GM23338 (cell line): ENCODE measurements around the gene MPO. TPM values are rescaled to one million over a fixed set of nuclear protein-coding genes. Genes with fewer than 3 reads are reported as not detected.

ENCODE experiments used
- ATAC-seq: fragments of 200-7000 bp; cut with Tn5 transposase; 3 replicates; pipeline ENCODE4 v1.9.1; 2020
- DNase-seq: peaks from one replicate; pipeline ENCODE4 v3.0.0-alpha.2; 2015; ENCODE audit warnings: low spot score
- H2AFZ ChIP-seq: fragments of 200-600 bp; sonication (generic); 2 replicates; pipeline ENCODE4 v1.8.0; 2016; ENCODE audit warnings: antibody characterized with exemption, mild to moderate bottlenecking, moderate library complexity
- H3F3A ChIP-seq: fragments of 200-600 bp; sonication (generic); replicated peaks from 2 replicates; pipeline ENCODE4 v1.8.0; 2017; ENCODE audit warnings: antibody characterized with exemption, mixed run types, low read depth
- H3K27ac ChIP-seq: fragments of 200-600 bp; sonication (generic); 2 replicates; pipeline ENCODE4 v1.6.1; 2016; ENCODE audit warnings: low read depth
- H3K27me3 ChIP-seq: fragments of 200-600 bp; sonication (generic); 2 replicates; pipeline ENCODE4 v1.8.0; 2016; ENCODE audit warnings: mild to moderate bottlenecking, mixed run types, moderate library complexity; ENCODE audit not compliant: insufficient read depth
- H3K36me3 ChIP-seq: fragments of 200-600 bp; sonication (generic); 2 replicates; pipeline ENCODE4 v1.8.0; 2016; ENCODE audit warnings: mild to moderate bottlenecking; ENCODE audit not compliant: insufficient read depth
- H3K4me1 ChIP-seq: fragments of 200-600 bp; sonication (generic); 2 replicates; pipeline ENCODE4 v1.8.0; 2016; ENCODE audit warnings: mild to moderate bottlenecking, moderate library complexity; ENCODE audit not compliant: insufficient read depth
- H3K4me2 ChIP-seq: fragments of 200-600 bp; sonication (generic); 2 replicates; pipeline ENCODE4 v1.7.1; 2017; ENCODE audit warnings: mixed run types
- H3K4me3 ChIP-seq: fragments of 200-600 bp; sonication (generic); 2 replicates; pipeline ENCODE4 v1.6.1; 2016; ENCODE audit warnings: mixed run types
- H3K79me2 ChIP-seq: fragments of 200-600 bp; sonication (generic); replicated peaks from 2 replicates; pipeline ENCODE4 v1.8.0; 2017; ENCODE audit warnings: mild to moderate bottlenecking; ENCODE audit not compliant: insufficient read depth
- H3K9me2 ChIP-seq: fragments of 200-600 bp; sonication (generic); 2 replicates; pipeline ENCODE4 v1.8.0; 2017; ENCODE audit not compliant: insufficient read depth
- H4K20me1 ChIP-seq: fragments of 200-600 bp; sonication (generic); replicated peaks from 2 replicates; pipeline ENCODE4 v1.8.0; 2017; ENCODE audit warnings: mild to moderate bottlenecking; ENCODE audit not compliant: insufficient read depth
- H3K27ac Mint-ChIP-seq: 2 replicates; pipeline ENCODE4 v1.8.0; 2020; ENCODE audit warnings: inconsistent platforms, mild to moderate bottlenecking, moderate library complexity, mixed read lengths
- H3K27me3 Mint-ChIP-seq: 3 replicates; pipeline ENCODE4 v1.8.0; 2022; ENCODE audit warnings: low read depth, mild to moderate bottlenecking, moderate library complexity, mixed read lengths, inconsistent platforms; ENCODE audit not compliant: insufficient read depth, poor library complexity
- H3K36me3 Mint-ChIP-seq: 3 replicates; pipeline ENCODE4 v1.8.0; 2021; ENCODE audit warnings: low read depth, mild to moderate bottlenecking, inconsistent platforms, moderate library complexity, mixed read lengths
- H3K4me1 Mint-ChIP-seq: 3 replicates; pipeline ENCODE4 v1.8.0; 2020; ENCODE audit warnings: mild to moderate bottlenecking, inconsistent platforms, mixed read lengths
- H3K4me3 Mint-ChIP-seq: 3 replicates; pipeline ENCODE4 v1.8.0; 2021; ENCODE audit warnings: moderate library complexity, mild to moderate bottlenecking, inconsistent platforms, mixed read lengths
- H3K9me3 Mint-ChIP-seq: 3 replicates; pipeline ENCODE4 v1.8.0; 2020; ENCODE audit warnings: moderate library complexity, mild to moderate bottlenecking, inconsistent platforms, mixed read lengths
- CREB1 ChIP-seq: fragments of 250-450 bp; sonication (Bioruptor Pico); IDR thresholded peaks from 2 replicates; pipeline ENCODE4 v1.5.0; 2020; ENCODE audit warnings: low read depth, mild to moderate bottlenecking, moderate library complexity
- EZH2 ChIP-seq: fragments of 200-600 bp; sonication (generic); IDR thresholded peaks from one replicate; pipeline ENCODE4 v1.8.0; 2017; ENCODE audit warnings: antibody characterized with exemption, mild to moderate bottlenecking, low read depth; ENCODE audit not compliant: unreplicated experiment
- NANOG ChIP-seq: IDR thresholded peaks from 2 replicates; pipeline ENCODE4 v1.6.1; 2016; ENCODE audit warnings: antibody characterized with exemption, borderline replicate concordance
- POLR2AphosphoS5 ChIP-seq: IDR thresholded peaks from 2 replicates; pipeline ENCODE4 v1.6.1; 2016; ENCODE audit warnings: antibody characterized with exemption, low read depth
- ZNF114 ChIP-seq: fragments of 250-450 bp; sonication (Bioruptor Pico); IDR thresholded peaks from 2 replicates; pipeline ENCODE4 v1.5.0; 2020; ENCODE audit warnings: mild to moderate bottlenecking, moderate library complexity
- ZNF331 ChIP-seq: fragments of 250-450 bp; sonication (Bioruptor Pico); IDR thresholded peaks from 2 replicates; pipeline ENCODE4 v1.5.0; 2020; ENCODE audit warnings: low read depth, mild to moderate bottlenecking, moderate library complexity
- polyA plus RNA-seq: library from polyadenylated mRNA; unstranded; fragments of >200 nt; fragmentation: Nextera tagmentation; extraction: Ambion mirVana; gene quantifications from 2 replicates; pipeline ENCODE4 v1.2.1, GENCODE V29; 2016
- total RNA-seq: library from RNA; depleted of rRNA; stranded (reverse); fragments of >200 nt; shearing (Covaris generic); gene quantifications from 2 replicates; pipeline ENCODE4 v1.2.3, GENCODE V29; 2014
- TF ChIP-seq, protein P1 (sequence below): fragments of 250-450 bp; sonication (Bioruptor Pico); IDR thresholded peaks from 2 replicates; pipeline ENCODE4 v1.5.0; 2020; ENCODE audit warnings: mild to moderate bottlenecking, moderate library complexity
- TF ChIP-seq, protein P2 (sequence below): IDR thresholded peaks from 2 replicates; pipeline ENCODE4 v1.6.1; 2016; ENCODE audit warnings: antibody characterized with exemption
- TF ChIP-seq, protein P3 (sequence below): IDR thresholded peaks from one replicate; pipeline ENCODE4 v1.6.1; 2018; ENCODE audit warnings: antibody characterized with exemption; ENCODE audit not compliant: unreplicated experiment
- TF ChIP-seq, protein P4 (sequence below), 2 experiments: fragments of 200-600 bp in 1 of 2; sonication (generic) in 1 of 2; conservative IDR thresholded peaks; 2 replicates each; pipeline versions ENCODE4 v1.5.1 to v1.6.1; 2016 to 2017; ENCODE audit warnings: antibody characterized with exemption in 2 of 2, low read depth in 2 of 2, mild to moderate bottlenecking in 2 of 2, moderate library complexity in 1 of 2

Gene MPO
- total and polyA plus RNA-seq, 2 experiments from 2014 or later: 0.08 TPM; not detected in 1

DNA sequence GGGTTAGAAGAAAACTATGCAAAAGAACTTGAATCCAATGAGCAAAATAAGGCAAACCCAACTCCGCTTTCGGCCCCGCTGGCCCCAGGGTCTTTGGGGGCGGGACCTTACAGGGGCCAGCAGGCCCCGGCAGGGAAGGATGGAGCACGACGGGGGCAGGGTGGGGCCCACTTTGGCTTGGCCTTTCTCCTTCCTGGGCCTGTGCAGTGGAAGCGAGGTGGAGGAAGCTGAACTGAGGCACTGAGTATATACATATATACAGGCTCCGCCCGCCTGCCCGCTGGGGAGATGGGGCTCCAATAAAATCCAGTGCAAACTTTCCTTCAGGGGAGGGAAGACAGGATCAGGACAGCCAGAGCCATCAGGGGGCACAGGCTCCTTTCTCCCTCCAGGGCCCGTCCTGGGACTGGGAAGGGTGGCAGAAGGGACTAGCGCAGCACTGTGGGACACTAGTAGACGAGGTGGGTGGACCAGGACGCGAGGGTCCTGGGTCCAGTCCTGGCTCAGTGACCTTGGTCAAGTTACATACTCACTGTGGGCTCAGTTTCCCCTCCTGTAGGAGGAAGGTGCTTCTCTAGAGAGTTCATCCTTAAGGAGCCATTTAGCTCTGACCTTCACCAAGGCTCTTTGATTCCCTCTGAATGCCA is 20.9 kb upstream of the MPO start (continued):
- TF ChIP-seq, protein P1, sequence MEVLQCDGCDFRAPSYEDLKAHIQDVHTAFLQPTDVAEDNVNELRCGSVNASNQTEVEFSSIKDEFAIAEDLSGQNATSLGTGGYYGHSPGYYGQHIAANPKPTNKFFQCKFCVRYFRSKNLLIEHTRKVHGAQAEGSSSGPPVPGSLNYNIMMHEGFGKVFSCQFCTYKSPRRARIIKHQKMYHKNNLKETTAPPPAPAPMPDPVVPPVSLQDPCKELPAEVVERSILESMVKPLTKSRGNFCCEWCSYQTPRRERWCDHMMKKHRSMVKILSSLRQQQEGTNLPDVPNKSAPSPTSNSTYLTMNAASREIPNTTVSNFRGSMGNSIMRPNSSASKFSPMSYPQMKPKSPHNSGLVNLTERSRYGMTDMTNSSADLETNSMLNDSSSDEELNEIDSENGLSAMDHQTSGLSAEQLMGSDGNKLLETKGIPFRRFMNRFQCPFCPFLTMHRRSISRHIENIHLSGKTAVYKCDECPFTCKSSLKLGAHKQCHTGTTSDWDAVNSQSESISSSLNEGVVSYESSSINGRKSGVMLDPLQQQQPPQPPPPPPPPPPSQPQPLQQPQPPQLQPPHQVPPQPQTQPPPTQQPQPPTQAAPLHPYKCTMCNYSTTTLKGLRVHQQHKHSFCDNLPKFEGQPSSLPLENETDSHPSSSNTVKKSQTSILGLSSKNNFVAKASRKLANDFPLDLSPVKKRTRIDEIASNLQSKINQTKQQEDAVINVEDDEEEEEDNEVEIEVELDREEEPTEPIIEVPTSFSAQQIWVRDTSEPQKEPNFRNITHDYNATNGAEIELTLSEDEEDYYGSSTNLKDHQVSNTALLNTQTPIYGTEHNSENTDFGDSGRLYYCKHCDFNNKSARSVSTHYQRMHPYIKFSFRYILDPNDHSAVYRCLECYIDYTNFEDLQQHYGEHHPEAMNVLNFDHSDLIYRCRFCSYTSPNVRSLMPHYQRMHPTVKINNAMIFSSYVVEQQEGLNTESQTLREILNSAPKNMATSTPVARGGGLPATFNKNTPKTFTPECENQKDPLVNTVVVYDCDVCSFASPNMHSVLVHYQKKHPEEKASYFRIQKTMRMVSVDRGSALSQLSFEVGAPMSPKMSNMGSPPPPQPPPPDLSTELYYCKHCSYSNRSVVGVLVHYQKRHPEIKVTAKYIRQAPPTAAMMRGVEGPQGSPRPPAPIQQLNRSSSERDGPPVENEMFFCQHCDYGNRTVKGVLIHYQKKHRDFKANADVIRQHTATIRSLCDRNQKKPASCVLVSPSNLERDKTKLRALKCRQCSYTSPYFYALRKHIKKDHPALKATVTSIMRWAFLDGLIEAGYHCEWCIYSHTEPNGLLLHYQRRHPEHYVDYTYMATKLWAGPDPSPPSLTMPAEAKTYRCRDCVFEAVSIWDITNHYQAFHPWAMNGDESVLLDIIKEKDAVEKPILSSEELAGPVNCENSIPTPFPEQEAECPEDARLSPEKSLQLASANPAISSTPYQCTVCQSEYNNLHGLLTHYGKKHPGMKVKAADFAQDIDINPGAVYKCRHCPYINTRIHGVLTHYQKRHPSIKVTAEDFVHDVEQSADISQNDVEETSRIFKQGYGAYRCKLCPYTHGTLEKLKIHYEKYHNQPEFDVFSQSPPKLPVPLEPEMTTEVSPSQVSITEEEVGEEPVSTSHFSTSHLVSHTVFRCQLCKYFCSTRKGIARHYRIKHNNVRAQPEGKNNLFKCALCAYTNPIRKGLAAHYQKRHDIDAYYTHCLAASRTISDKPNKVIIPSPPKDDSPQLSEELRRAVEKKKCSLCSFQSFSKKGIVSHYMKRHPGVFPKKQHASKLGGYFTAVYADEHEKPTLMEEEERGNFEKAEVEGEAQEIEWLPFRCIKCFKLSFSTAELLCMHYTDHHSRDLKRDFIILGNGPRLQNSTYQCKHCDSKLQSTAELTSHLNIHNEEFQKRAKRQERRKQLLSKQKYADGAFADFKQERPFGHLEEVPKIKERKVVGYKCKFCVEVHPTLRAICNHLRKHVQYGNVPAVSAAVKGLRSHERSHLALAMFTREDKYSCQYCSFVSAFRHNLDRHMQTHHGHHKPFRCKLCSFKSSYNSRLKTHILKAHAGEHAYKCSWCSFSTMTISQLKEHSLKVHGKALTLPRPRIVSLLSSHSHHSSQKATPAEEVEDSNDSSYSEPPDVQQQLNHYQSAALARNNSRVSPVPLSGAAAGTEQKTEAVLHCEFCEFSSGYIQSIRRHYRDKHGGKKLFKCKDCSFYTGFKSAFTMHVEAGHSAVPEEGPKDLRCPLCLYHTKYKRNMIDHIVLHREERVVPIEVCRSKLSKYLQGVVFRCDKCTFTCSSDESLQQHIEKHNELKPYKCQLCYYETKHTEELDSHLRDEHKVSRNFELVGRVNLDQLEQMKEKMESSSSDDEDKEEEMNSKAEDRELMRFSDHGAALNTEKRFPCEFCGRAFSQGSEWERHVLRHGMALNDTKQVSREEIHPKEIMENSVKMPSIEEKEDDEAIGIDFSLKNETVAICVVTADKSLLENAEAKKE: no peak
- no peak for TF ChIP-seq ZNF114 (CRISPR knock-in tag)
- no peak for TF ChIP-seq EZH2
- TF ChIP-seq, protein P2, sequence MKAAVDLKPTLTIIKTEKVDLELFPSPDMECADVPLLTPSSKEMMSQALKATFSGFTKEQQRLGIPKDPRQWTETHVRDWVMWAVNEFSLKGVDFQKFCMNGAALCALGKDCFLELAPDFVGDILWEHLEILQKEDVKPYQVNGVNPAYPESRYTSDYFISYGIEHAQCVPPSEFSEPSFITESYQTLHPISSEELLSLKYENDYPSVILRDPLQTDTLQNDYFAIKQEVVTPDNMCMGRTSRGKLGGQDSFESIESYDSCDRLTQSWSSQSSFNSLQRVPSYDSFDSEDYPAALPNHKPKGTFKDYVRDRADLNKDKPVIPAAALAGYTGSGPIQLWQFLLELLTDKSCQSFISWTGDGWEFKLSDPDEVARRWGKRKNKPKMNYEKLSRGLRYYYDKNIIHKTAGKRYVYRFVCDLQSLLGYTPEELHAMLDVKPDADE: no peak
- TF ChIP-seq CREB1: no peak
- no peak for TF ChIP-seq NANOG

DNA sequence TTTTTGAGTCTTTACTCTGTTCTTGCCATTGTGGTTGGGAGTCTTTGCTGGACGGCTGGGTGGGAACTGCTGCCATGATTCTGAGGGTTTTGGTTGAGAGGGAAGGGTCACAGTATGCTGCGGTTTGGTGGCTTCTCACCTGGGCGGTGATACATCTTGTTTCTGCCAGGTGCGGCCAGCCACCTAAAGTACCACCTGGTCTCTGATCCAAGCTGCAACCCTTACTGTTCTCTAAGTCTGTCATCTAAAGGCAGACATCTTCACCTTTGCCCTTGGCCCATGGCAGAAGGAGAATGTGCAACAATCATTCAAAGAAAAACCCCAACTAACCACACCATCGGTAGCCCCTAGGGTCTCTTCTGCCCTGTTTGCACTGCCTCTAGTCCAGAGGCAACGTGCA is 19.6 kb upstream of the MPO start:
- Histone ChIP-seq H3K27ac (no peak overlapping the region), H2AFZ (no peak overlapping the region), H3K27me3 (no peaks in the 10 kb centered on the region), H3F3A (no peaks in the 10 kb centered on the region), H3K4me1 (peaks cover 13% of the 10 kb centered on the region), H3K4me2 (no peak overlapping the region), H3K4me3 (no peak overlapping the region), H4K20me1 (no peaks in the 10 kb centered on the region), H3K36me3 (no peaks in the 10 kb centered on the region), H3K9me2 (no peaks in the 10 kb centered on the region), H3K79me2 (no peaks in the 10 kb centered on the region)
- no peaks in the 10 kb centered on the region for H3K36me3 Mint-ChIP-seq
- DNase-seq (no peak), ATAC-seq (no peak)
- peaks cover 22% of the 10 kb centered on the region for H3K4me1 Mint-ChIP-seq
- no peak overlapping the region for H3K4me3 Mint-ChIP-seq
- no peak overlapping the region for H3K27ac Mint-ChIP-seq
- H3K9me3 Mint-ChIP-seq: no peaks in the 10 kb centered on the region
- TF ChIP-seq, protein P2: no peak
- TF ChIP-seq ZNF114 (CRISPR knock-in tag) (no peak), ZNF331 (CRISPR knock-in tag) (no peak), CREB1 (no peak), POLR2AphosphoS5 (no peak), NANOG (no peak)
- TF ChIP-seq, protein P3, sequence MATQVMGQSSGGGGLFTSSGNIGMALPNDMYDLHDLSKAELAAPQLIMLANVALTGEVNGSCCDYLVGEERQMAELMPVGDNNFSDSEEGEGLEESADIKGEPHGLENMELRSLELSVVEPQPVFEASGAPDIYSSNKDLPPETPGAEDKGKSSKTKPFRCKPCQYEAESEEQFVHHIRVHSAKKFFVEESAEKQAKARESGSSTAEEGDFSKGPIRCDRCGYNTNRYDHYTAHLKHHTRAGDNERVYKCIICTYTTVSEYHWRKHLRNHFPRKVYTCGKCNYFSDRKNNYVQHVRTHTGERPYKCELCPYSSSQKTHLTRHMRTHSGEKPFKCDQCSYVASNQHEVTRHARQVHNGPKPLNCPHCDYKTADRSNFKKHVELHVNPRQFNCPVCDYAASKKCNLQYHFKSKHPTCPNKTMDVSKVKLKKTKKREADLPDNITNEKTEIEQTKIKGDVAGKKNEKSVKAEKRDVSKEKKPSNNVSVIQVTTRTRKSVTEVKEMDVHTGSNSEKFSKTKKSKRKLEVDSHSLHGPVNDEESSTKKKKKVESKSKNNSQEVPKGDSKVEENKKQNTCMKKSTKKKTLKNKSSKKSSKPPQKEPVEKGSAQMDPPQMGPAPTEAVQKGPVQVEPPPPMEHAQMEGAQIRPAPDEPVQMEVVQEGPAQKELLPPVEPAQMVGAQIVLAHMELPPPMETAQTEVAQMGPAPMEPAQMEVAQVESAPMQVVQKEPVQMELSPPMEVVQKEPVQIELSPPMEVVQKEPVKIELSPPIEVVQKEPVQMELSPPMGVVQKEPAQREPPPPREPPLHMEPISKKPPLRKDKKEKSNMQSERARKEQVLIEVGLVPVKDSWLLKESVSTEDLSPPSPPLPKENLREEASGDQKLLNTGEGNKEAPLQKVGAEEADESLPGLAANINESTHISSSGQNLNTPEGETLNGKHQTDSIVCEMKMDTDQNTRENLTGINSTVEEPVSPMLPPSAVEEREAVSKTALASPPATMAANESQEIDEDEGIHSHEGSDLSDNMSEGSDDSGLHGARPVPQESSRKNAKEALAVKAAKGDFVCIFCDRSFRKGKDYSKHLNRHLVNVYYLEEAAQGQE: no peak
- TF ChIP-seq, protein P4, sequence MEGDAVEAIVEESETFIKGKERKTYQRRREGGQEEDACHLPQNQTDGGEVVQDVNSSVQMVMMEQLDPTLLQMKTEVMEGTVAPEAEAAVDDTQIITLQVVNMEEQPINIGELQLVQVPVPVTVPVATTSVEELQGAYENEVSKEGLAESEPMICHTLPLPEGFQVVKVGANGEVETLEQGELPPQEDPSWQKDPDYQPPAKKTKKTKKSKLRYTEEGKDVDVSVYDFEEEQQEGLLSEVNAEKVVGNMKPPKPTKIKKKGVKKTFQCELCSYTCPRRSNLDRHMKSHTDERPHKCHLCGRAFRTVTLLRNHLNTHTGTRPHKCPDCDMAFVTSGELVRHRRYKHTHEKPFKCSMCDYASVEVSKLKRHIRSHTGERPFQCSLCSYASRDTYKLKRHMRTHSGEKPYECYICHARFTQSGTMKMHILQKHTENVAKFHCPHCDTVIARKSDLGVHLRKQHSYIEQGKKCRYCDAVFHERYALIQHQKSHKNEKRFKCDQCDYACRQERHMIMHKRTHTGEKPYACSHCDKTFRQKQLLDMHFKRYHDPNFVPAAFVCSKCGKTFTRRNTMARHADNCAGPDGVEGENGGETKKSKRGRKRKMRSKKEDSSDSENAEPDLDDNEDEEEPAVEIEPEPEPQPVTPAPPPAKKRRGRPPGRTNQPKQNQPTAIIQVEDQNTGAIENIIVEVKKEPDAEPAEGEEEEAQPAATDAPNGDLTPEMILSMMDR (conservative IDR thresholded peaks at IDR 0.05; ENCODE audit: low read depth in 2 of 2): no peak
- peaks cover 4% of the 10 kb centered on the region for H3K27me3 Mint-ChIP-seq
